HEK293 (cell line): ENCODE results near the gene PDE3A.

Source experiments
- CTCF ChIA-PET: fragments of 350-600 bp; formaldehyde crosslinking; extraction: SDS; loops from one replicate; lab custom pipeline; 2021; ENCODE audit warnings: antibody characterized with exemption; lab: Yijun Ruan, JAX
- POLR2A ChIA-PET: fragments of 300-600 bp; formaldehyde crosslinking; extraction: SDS; loops from one replicate; lab custom pipeline; 2020; ENCODE audit warnings: antibody characterized with exemption, inconsistent platforms; lab: Yijun Ruan, JAX
- H3K27ac ChIP-seq: fragments of 200-500 bp; sonication (Bioruptor generic); 2 replicates; pipeline ENCODE4 v1.5.1; 2014; ENCODE audit warnings: low read depth, low read length, control low read depth, inconsistent platforms; ENCODE audit errors: extremely low read depth
- H3K36me3 ChIP-seq, 2 experiments: fragments of 200-500 bp in 1 of 2; sonication (Bioruptor generic) in 1 of 2; 1 replicate in 1 of 2; 2 replicates in 1 of 2; pipeline ENCODE4 v1.5.1; 2014 to 2017; ENCODE audit warnings: inconsistent platforms in 2 of 2, low read length in 2 of 2; ENCODE audit not compliant: control insufficient read depth in 2 of 2, insufficient read depth in 1 of 2
- H3K4me1 ChIP-seq: fragments of 200-500 bp; sonication (Bioruptor generic); 2 replicates; pipeline ENCODE4 v1.5.1; 2014; ENCODE audit warnings: mild to moderate bottlenecking, low read length, inconsistent platforms; ENCODE audit not compliant: control insufficient read depth, insufficient read depth
- H3K4me3 ChIP-seq: 2 replicates; pipeline ENCODE4 v1.5.1; 2011; ENCODE audit warnings: low read depth, mild to moderate bottlenecking, control low read depth, low read length, moderate library complexity
- H3K9me3 ChIP-seq: fragments of 200-500 bp; sonication (Bioruptor generic); 2 replicates; pipeline ENCODE4 v1.5.1; 2014; ENCODE audit warnings: low read depth, low read length, inconsistent platforms; ENCODE audit not compliant: control insufficient read depth, insufficient read depth
- KLF10 ChIP-seq: fragments of 450-650 bp; IDR thresholded peaks from 2 replicates; pipeline ENCODE4 v1.5.1; 2018; ENCODE audit warnings: missing biosample characterization, mild to moderate bottlenecking, missing genetic modification characterization
- KLF7 ChIP-seq: fragments of 450-650 bp; formaldehyde crosslinking; IDR thresholded peaks from 2 replicates; pipeline ENCODE4 v1.5.1; 2016; ENCODE audit warnings: missing biosample characterization, missing genetic modification characterization, borderline replicate concordance
- OSR2 ChIP-seq: fragments of 450-650 bp; formaldehyde crosslinking; IDR thresholded peaks from 2 replicates; pipeline ENCODE4 v1.5.1; 2016; ENCODE audit warnings: missing biosample characterization, missing genetic modification characterization
- PRDM10 ChIP-seq: fragments of 450-650 bp; formaldehyde crosslinking; IDR thresholded peaks from 2 replicates; pipeline ENCODE4 v1.5.1; 2016; ENCODE audit warnings: missing biosample characterization, missing genetic modification characterization
- REST ChIP-seq: fragments of 450-650 bp; formaldehyde crosslinking; IDR thresholded peaks from 2 replicates; pipeline ENCODE4 v1.5.1; 2016; ENCODE audit warnings: missing biosample characterization, missing genetic modification characterization
- TSHZ1 ChIP-seq: fragments of 450-650 bp; formaldehyde crosslinking; IDR thresholded peaks from 2 replicates; pipeline ENCODE4 v1.5.1; 2016; ENCODE audit warnings: missing biosample characterization, missing genetic modification characterization, borderline replicate concordance
- YY2 ChIP-seq: fragments of 450-650 bp; formaldehyde crosslinking; IDR thresholded peaks from 2 replicates; pipeline ENCODE4 v1.5.1; 2016; ENCODE audit warnings: missing biosample characterization, missing genetic modification characterization
- ZBTB1 ChIP-seq: fragments of 450-650 bp; formaldehyde crosslinking; IDR thresholded peaks from 2 replicates; pipeline ENCODE4 v1.5.1; 2016; ENCODE audit warnings: missing biosample characterization, missing genetic modification characterization
- ZBTB20 ChIP-seq: fragments of 450-650 bp; formaldehyde crosslinking; IDR thresholded peaks from 2 replicates; pipeline ENCODE4 v1.5.1; 2016; ENCODE audit warnings: missing biosample characterization, missing genetic modification characterization
- ZBTB26 ChIP-seq: fragments of 450-650 bp; formaldehyde crosslinking; optimal IDR thresholded peaks from 2 replicates; pipeline ENCODE3; 2016; ENCODE audit warnings: missing biosample characterization, mild to moderate bottlenecking, missing genetic modification characterization
- ZBTB7A ChIP-seq: fragments of 450-650 bp; formaldehyde crosslinking; IDR thresholded peaks from 2 replicates; pipeline ENCODE4 v1.5.1; 2016; ENCODE audit warnings: low read depth, missing biosample characterization, missing genetic modification characterization
- ZNF175 ChIP-seq: fragments of 450-650 bp; formaldehyde crosslinking; IDR thresholded peaks from 2 replicates; pipeline ENCODE4 v1.5.1; 2016; ENCODE audit warnings: missing biosample characterization, missing genetic modification characterization
- ZNF202 ChIP-seq: fragments of 450-650 bp; formaldehyde crosslinking; IDR thresholded peaks from 2 replicates; pipeline ENCODE4 v1.5.1; 2016; ENCODE audit warnings: missing biosample characterization, missing genetic modification characterization, borderline replicate concordance
- ZNF274 ChIP-seq, 2 experiments: fragments of 200-500 bp in 1 of 2; fragments of 450-650 bp in 1 of 2; sonication (Bioruptor generic) in 1 of 2; formaldehyde crosslinking in 1 of 2; IDR thresholded peaks; 2 replicates each; pipeline versions ENCODE4 v1.5.1 to v1.6.1; 2014 to 2016; ENCODE audit warnings: borderline replicate concordance in 1 of 2, inconsistent platforms in 1 of 2, low read length in 1 of 2, missing biosample characterization in 1 of 2, missing genetic modification characterization in 1 of 2
- ZNF48 ChIP-seq: fragments of 450-650 bp; formaldehyde crosslinking; IDR thresholded peaks from 2 replicates; pipeline ENCODE4 v1.5.1; 2016; ENCODE audit warnings: missing biosample characterization, missing genetic modification characterization
- ZNF488 ChIP-seq: fragments of 450-650 bp; formaldehyde crosslinking; IDR thresholded peaks from 2 replicates; pipeline ENCODE4 v1.5.1; 2016; ENCODE audit warnings: missing biosample characterization, missing genetic modification characterization
- ZNF530 ChIP-seq: fragments of 450-650 bp; formaldehyde crosslinking; IDR thresholded peaks from 2 replicates; pipeline ENCODE4 v1.5.1; 2016; ENCODE audit warnings: low read depth, missing biosample characterization, missing genetic modification characterization
- ZNF658 ChIP-seq: fragments of 450-650 bp; formaldehyde crosslinking; IDR thresholded peaks from 2 replicates; pipeline ENCODE4; 2016; ENCODE audit warnings: missing biosample characterization, missing genetic modification characterization
- ZNF76 ChIP-seq: fragments of 450-650 bp; formaldehyde crosslinking; IDR thresholded peaks from 2 replicates; pipeline ENCODE4; 2016; ENCODE audit warnings: low read depth, missing biosample characterization, missing genetic modification characterization, borderline replicate concordance
- ZNF791 ChIP-seq: fragments of 450-650 bp; formaldehyde crosslinking; IDR thresholded peaks from 2 replicates; pipeline ENCODE4 v1.5.1; 2016; ENCODE audit warnings: missing biosample characterization, missing genetic modification characterization

The PDE3A gene

GRCh38 chr12:20426191-20426590 lies 57.9 kb downstream of the PDE3A start:
- CTCF ChIA-PET = interaction anchor here (0.8 kb wide), 1 partner anchor 38 kb away, joined by 4 read pairs; no protein-coding TSS in a partner anchor
- H3K27ac ChIP-seq = no peak overlapping the region
- no peaks in the 10 kb centered on the region for H3K4me1 ChIP-seq
- H3K9me3 ChIP-seq = no peaks in the 10 kb centered on the region
- no peaks in the 10 kb centered on the region for H3K36me3 ChIP-seq
- TF ChIP-seq ZBTB26 (tag by site-specific recombination) (no peak), REST (tag by site-specific recombination) (no peak), ZNF488 (no peak), ZNF530 (tag by site-specific recombination) (no peak), PRDM10 (tag by site-specific recombination) (no peak), YY2 (tag by site-specific recombination) (no peak), ZNF48 (no peak), KLF7 (tag by site-specific recombination) (no peak), ZNF175 (tag by site-specific recombination) (no peak), ZNF76 (no peak), ZNF202 (tag by site-specific recombination) (no peak), ZNF658 (tag by site-specific recombination) (no peak), ZBTB1 (tag by site-specific recombination) (no peak), OSR2 (tag by site-specific recombination) (no peak), ZBTB20 (tag by site-specific recombination) (no peak), KLF10 (tag by site-specific recombination) (no peak)
- TF ChIP-seq, all 188 proteins: peak for 0
- no peak overlapping the region for H3K4me3 ChIP-seq
- POLR2A ChIA-PET = no interaction called here

GRCh38 chr12:20426957-20427356 lies 58.6 kb downstream of the PDE3A start:
- ChIA-PET POLR2A (no interaction called here), CTCF (interaction anchor here (0.6 kb wide), 1 partner anchor 1810 kb away, joined by 3 read pairs; no protein-coding TSS in a partner anchor)
- TF ChIP-seq ZBTB7A = no peak
- no peak for TF ChIP-seq TSHZ1 (tag by site-specific recombination)
- TF ChIP-seq ZNF48 = no peak
- no peak for TF ChIP-seq ZNF274 (IDR thresholded peaks at IDR 0.05; ENCODE audit: low read length)
- no peak for TF ChIP-seq ZNF274 (tag by site-specific recombination; IDR thresholded peaks at IDR 0.05; ENCODE audit: borderline replicate concordance)
- no peak for TF ChIP-seq ZNF791 (tag by site-specific recombination)

More at GRCh38 chr12:20426957-20427356, 58.6 kb downstream of the PDE3A start:
- H3K9me3 ChIP-seq = no peaks in the 10 kb centered on the region
- no peak overlapping the region for H3K27ac ChIP-seq
- no peaks in the 10 kb centered on the region for H3K36me3 ChIP-seq
- no peaks in the 10 kb centered on the region for H3K4me1 ChIP-seq
- H3K4me3 ChIP-seq = no peak overlapping the region
